Brain pericyte (primary cell): Measurements from ENCODE around the gene PRKCE.
"Not testable (repeated sequence)": the region's sequence is repeated elsewhere in the genome, so short reads cannot be mapped to it uniquely, and the experiment has no call there.

ENCODE experiments used
- DNase-seq: peaks from one replicate; pipeline ENCODE4 v3.0.0-alpha.2; 2012; ENCODE audit warnings: low read depth, low spot score

PRKCE gene

DNA sequence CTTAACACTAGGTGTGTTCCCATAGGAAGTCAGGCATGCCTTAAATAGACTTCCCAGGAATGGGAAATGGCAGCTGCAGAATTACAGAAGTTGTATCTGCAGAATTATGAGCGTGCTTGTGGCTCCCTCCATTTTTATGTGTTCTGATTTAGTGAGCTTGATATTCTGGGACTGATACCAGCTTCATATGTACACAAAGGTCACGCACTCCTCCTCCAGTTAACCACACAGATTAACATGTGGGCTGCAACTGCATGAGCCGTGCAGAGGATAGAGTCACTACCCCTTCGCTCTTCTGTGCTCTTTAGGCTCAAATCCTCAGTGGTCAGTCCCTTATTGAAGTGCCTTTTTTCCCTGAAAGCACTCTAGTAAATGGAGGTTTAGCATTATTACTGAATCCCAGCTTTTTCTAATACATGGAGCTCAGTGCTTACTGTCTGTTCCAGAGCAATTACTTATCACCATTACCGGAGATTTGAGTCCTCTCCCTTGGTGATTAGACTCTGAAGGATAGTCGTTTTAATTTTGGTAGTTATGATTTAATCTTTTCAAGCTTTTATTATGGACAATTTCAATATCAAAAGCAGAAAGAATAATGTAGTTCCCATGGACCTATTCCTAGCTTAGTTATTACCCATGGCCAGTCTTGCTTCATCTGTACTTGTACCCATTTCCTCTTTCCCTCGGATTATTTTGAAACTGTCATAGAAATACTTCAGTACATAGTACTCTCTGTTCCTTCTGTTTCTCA, 238.3 kb downstream of the PRKCE start:
- no peak for DNase-seq

DNA sequence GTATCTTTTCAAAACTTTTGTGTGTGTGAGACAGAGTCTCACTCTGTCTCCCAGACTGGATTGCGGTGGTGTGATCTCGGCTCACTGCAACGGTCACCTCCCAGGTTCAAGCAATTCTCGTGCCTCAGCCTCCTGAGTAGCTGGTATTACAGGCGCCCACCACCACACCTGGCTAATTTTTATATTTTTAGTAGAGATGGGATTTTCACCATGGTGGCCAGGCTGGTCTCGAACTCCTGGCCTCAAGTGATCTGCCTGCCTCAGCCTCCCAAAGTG, 238.8 kb downstream of the PRKCE start:
- not testable (repeated sequence) for DNase-seq

- DNase-seq: no peak
These were observed 239.3 kb downstream of the PRKCE start for GRCh38 chr2:45890819-45891218.

DNA sequence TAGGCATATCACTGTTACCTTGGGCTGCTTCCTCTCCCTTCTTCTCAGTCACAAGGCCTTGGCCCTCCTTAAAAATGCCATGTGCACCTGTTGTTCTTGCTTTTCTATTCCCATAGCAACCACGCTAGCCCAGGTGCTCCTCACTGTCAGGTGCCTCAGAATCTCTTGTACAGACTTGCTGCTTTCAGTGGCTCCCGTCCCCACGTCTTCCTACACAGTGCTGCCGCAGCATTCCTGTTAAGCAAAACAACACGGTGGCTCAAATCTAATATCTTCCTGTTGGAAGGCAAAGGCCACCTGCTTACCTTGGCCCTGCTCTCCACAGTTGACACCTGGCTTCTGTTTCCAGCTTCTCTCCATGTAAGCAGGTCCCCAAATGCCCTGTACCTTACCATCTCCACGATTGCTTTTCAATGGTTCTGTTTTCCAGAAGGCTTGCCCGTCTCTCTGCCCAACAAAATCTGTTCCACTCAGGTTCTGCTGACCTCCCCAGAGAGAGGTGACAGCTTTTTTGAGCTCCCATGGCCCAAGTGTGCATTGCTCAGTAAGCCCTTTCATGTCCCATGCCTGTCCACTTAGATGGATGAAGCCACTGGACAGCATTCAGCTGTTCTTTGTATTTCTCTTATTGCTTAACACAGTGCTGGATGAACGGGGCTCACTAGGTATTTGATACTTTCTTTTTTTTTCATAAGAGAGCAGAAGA, 240.4 kb downstream of the PRKCE start:
- DNase-seq: no peak

- DNase-seq: no peak
These were observed 240.9 kb downstream of the PRKCE start for GRCh38 chr2:45892425-45892745.

- DNase-seq: no peak
These were observed 241.3 kb downstream of the PRKCE start for GRCh38 chr2:45892757-45893156.

GRCh38 chr2:45894211-45894610, 242.7 kb downstream of the PRKCE start:
- DNase-seq: no peak

DNA sequence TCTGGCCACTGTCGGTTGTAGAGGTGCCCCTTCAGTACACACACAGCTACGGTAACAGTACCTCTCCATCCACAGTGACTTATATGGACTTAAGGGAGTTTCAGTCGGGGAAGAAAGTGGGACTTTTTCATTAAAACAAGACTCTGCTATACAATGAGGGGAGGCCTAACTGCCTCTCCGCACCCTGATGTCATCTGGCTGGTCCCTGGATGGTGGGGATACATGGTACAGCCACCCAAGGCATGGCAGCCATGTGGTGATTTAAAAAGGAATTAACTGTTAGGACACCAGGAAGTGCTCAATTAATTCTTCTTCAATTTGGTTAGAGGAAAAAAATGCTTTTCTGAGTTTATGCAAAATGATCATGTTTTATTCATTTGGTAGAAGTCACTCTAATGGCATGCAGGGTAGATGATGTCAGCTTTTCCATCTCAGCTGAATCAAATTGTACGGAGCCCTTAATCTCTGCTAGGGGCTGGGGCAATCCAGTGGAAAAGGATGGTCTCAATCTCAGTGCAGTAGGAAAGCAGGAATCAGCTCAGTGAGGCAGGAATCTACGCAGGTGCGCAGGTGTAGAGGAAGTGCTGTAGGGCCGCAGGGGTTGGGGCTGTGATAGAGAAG, 243.9 kb downstream of the PRKCE start:
- no peak for DNase-seq

GRCh38 chr2:45896311-45896710, 244.8 kb downstream of the PRKCE start:
- DNase-seq: no peak

DNA sequence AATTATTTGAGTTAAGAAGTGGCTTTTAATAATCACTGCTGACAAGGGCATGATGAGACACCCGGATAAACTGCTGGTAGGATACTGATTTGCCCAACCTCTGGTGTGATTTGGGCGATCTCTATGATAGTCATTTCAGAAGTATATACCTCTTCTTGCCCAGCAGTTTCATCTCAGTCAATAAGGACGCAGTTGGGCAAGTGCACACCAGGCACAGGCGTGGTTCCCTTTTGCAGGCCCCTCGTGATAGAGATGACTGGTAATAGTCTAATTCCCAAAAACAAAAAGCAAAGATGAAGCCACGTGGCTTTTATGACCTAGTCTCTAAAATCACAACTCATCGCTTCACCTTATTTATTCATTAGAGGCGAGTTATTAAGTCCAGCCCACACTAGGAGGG, 246.4 kb downstream of the PRKCE start:
- no peak for DNase-seq

DNA sequence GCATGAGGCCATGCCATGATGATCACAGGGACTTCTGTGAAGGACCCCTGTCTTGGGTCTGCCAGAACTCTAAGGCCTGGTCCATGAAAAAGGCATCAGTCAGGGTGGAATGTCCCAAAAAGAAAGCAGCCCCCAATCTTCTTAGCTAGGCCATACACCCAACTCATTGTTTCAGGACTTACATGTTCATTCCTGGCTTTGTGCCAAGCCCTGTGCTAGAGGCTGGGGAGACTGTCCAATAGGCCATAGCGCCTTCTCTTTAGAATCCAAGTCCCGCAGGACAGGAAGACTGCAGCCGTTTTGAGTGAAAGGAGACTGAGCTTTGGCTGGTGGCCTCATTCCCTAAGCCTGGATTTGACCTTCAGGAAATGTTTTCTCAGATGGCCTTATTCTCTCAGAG, 247.3 kb downstream of the PRKCE start:
- no peak for DNase-seq

DNA sequence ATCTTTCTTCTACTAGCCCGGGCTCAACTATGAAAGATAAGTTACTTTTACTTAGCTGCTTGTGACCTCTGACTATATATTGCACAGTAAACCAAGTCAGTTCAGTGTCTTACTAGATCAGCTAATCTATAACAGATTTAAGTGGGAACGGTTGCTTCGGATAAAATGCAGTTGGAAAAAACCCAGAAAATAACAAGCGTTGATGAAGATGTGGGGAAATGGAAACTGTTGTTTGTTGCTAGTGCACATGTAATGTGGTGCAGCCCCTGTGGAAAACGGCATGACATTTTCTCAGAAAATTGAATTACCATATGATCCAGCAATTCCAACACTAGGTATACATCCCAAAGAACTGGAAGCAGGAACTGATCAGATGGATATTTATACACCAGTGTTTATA, 248.5 kb downstream of the PRKCE start:
- no peak for DNase-seq

- no peak for DNase-seq
These were observed 250.1 kb downstream of the PRKCE start for GRCh38 chr2:45901468-45902032.

DNA sequence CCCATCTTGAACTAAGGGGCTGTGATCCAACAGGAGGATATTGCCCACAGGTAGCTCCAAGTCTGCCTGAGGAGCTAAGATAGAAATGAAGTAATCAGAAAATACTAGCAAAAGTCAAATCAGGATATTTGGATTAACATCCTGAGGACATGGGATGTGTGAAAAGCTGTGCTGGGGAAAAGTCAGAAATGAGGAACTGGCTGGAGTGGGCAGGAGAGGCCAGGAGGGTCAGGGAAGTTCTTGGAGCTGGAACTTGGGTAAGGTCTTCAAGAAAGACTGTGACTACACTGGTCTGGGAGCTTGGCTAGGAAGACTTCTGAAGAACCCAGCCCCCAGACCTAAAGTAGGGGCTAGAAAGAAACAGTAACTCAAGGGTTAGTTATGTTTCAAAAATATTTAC, 250.9 kb downstream of the PRKCE start:
- no peak for DNase-seq

DNA sequence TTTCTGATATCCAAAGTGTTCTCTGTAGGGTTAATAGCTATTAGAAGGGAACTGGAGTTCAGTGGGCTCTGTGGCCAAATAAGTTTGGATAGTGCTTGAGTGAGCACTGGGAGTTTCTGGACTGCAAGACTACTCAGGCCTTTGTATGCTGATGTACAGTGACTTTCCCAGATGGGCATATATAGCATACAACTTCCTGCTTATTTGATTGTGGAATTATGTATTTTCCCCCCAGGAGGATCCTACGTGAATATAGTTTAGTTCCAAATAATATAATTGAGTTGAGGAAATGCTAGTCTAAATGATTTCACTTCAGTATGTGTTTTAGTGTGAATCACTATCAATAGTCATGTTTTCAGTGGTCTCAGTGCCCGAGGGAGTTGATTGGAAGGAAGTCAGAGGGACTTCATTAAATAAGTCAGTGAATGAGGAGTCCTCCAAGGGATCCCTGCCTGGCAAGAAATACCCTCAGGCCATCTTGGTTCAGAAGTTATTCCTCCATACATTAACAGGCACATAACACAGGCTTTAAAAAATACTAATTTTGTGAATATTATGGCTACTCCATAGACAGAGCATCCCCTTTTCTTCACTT, 251.4 kb downstream of the PRKCE start:
- DNase-seq: no peak

GRCh38 chr2:45904267-45904945, 252.9 kb downstream of the PRKCE start:
- no peak for DNase-seq

DNA sequence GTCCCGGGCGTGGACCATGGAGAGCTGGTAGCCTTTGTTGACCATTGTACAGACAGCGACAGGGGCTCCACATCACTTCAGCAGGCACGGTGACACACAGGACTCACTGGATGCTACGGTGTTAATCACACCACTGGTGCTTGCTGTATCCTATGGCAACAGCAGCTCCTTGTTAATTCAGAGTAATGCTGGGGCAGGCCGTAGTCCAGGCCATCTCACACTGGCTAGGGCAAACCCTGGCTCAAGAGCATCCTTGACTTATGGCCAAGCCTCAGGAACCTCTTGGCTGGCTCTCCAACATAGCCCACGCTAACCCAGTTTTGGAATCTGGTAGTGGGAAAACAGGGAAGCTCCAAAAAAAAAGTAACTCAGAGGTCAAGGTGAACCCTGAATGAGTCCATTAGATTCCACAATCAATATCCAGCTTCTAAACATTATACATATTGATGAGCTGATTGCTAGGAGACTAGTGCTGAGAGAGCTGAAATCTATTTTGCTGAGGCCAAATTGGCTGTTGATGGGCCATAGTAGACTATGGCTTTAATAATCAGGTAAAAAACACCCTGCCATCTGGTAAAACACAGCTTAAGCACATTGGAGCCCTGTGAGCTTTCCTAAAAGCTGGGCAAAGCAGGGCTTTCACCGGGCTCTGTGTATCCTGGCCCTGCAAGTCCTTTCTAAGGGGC, 253.6 kb downstream of the PRKCE start:
- DNase-seq: no peak

- DNase-seq: no peak
These were observed 254.1 kb downstream of the PRKCE start for GRCh38 chr2:45905632-45905958.

- no peak for DNase-seq
These were observed 256.1 kb downstream of the PRKCE start for GRCh38 chr2:45907592-45907991.

DNA sequence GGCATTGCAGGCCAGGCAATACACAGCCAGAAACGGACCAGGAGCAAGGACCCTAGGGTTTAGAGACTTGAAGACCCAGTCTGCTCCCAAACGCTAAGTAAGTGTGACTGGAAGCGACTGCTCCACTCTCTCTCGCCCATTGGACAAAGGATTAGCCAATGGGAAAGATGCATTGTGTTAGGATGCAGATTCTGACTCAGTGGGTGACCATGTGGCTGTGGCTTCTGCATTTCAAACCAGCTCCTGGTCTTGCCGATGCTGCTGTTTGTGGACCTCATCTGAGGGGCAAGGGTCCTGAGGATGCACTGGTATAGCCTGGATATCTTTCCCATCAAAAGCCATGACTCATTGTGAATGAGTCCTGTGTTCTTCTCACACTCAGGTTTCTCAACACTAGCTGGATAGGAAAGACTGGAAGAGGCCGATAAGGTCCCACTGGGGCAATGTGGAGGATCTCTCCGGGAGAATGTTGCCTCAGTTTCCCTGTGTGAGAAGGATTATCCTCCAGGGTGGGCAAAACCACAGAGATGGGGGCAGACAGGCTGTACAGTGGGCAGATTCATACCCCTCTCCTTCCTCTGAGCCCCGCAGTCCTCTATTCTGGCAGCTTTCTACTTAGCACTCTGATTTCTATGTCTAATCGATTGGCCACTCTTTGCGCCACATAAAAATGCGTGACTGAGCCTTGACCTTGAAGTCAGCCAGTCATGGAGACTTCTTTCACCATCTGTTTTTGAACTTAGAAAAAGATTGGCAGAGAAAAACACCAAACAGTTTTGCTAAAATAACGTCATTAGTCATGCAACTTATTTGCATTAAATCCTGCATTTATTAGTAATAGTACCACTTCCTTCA, 257.1 kb downstream of the PRKCE start:
- DNase-seq: no peak

GRCh38 chr2:45909171-45909565, 257.7 kb downstream of the PRKCE start:
- DNase-seq: no peak
